Suppressor macrophage treated with lipopolysaccharide for 1 hour (primary cell): ENCODE measurements around the gene DLGAP1.

Source experiments
- DNase-seq, 3 donors: peaks; one replicate each; pipeline ENCODE4 v3.0.0-alpha.2; 2020 to 2022

The DLGAP1 gene

GRCh38 chr18:3552305-3552704 is 902.8 kb downstream of the DLGAP1 start:
- no peak for DNase-seq

- no peak for DNase-seq
Observed at GRCh38 chr18:3547891-3548615, 907.1 kb downstream of the DLGAP1 start.

- DNase-seq, result no peak
Observed at GRCh38 chr18:3546106-3546505, 909.0 kb downstream of the DLGAP1 start.

GRCh38 chr18:3544537-3544936 is 910.6 kb downstream of the DLGAP1 start:
- DNase-seq, result no peak

- DNase-seq, result peak in 1 of 3 donors; percentile 4
Observed at GRCh38 chr18:3541549-3542386, 913.3 kb downstream of the DLGAP1 start.

- no peak for DNase-seq
Observed at GRCh38 chr18:3540805-3541548, 914.1 kb downstream of the DLGAP1 start.

- DNase-seq, result no peak
Observed at GRCh38 chr18:3538954-3539617, 916.0 kb downstream of the DLGAP1 start.

GRCh38 chr18:3538456-3538855 is 916.7 kb downstream of the DLGAP1 start:
- no peak for DNase-seq

- DNase-seq, result no peak
Observed at GRCh38 chr18:3530807-3531206, 924.3 kb downstream of the DLGAP1 start.

- DNase-seq, result no peak
Observed at GRCh38 chr18:3529601-3530000, 925.5 kb downstream of the DLGAP1 start.

- DNase-seq, result no peak
Observed at GRCh38 chr18:3529077-3529476, 926.0 kb downstream of the DLGAP1 start.

GRCh38 chr18:3528231-3528630 is 926.9 kb downstream of the DLGAP1 start:
- DNase-seq, result no peak

GRCh38 chr18:3526421-3527354 is 928.4 kb downstream of the DLGAP1 start:
- no peak for DNase-seq

- DNase-seq, result peak; percentile 24 to 26 (median 26)
Observed at GRCh38 chr18:3525870-3526420, 929.2 kb downstream of the DLGAP1 start.

GRCh38 chr18:3524706-3525105 is 930.4 kb downstream of the DLGAP1 start:
- DNase-seq, result no peak

- DNase-seq, result no peak
Observed at GRCh38 chr18:3520230-3521085, 934.6 kb downstream of the DLGAP1 start.

GRCh38 chr18:3514312-3515216 is 940.5 kb downstream of the DLGAP1 start:
- no peak for DNase-seq

- DNase-seq, result no peak
Observed at GRCh38 chr18:3513481-3513880, 941.6 kb downstream of the DLGAP1 start.

- DNase-seq, result peak in 1 of 3 donors; percentile 25
Observed at GRCh38 chr18:3511980-3512379, 943.1 kb downstream of the DLGAP1 start.
